ENCODE data around the gene SIGLEC11.

DNA sequence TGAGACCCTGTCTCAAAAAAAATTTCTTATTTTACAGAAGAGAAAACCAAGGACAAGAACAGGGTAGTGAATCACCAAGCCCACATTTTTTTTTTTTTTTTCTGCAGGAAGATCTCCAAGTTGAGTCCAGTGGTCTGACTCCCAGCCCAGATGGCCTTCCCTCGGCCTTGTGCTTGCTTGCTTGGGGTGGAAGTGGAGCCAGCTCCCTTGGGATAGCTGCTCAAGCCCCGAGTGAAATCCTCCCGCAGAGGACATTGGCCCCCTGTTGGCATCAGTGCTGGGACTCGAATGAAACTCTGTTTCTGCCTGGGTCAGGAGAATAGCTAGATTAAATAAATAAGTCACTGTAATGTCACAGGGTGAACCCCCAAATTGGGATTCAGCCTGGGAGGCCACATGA is 22.3 kb downstream of the SIGLEC11 start:
- TF ChIP-seq, protein P1, sequence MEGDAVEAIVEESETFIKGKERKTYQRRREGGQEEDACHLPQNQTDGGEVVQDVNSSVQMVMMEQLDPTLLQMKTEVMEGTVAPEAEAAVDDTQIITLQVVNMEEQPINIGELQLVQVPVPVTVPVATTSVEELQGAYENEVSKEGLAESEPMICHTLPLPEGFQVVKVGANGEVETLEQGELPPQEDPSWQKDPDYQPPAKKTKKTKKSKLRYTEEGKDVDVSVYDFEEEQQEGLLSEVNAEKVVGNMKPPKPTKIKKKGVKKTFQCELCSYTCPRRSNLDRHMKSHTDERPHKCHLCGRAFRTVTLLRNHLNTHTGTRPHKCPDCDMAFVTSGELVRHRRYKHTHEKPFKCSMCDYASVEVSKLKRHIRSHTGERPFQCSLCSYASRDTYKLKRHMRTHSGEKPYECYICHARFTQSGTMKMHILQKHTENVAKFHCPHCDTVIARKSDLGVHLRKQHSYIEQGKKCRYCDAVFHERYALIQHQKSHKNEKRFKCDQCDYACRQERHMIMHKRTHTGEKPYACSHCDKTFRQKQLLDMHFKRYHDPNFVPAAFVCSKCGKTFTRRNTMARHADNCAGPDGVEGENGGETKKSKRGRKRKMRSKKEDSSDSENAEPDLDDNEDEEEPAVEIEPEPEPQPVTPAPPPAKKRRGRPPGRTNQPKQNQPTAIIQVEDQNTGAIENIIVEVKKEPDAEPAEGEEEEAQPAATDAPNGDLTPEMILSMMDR (IDR thresholded peaks at IDR 0.05; ENCODE audit: borderline replicate concordance, extremely low read depth, low read length, poor library complexity, severe bottlenecking), result no peak
- TF ChIP-seq EZH2 (IDR thresholded peaks at IDR 0.05; ENCODE audit: borderline replicate concordance, low read depth, low read length, severe bottlenecking), result no peak

Measured in DND-41 (cell line).